Osteoblast (primary cell): Measurements from ENCODE around the gene CARD11. TPM values are rescaled to one million over a fixed set of nuclear protein-coding genes. Genes with fewer than 3 reads are reported as not detected.

ENCODE experiments used
- DNase-seq: peaks from one replicate; pipeline ENCODE4 v3.0.0; 2011; ENCODE audit warnings: low spot score, mixed read lengths; ENCODE audit not compliant: insufficient read length; ENCODE audit errors: missing footprints
- H2AFZ ChIP-seq: 2 replicates; pipeline ENCODE4 v1.6.0; 2011; ENCODE audit warnings: mild to moderate bottlenecking, low read length
- H3K27ac ChIP-seq: 2 replicates; pipeline ENCODE4 v1.5.1; 2011; ENCODE audit warnings: mild to moderate bottlenecking, low read depth, low read length, moderate library complexity
- H3K27me3 ChIP-seq: 2 replicates; pipeline ENCODE4 v1.6.0; 2012; ENCODE audit warnings: mild to moderate bottlenecking, control low read depth, inconsistent platforms, low read length, moderate library complexity; ENCODE audit not compliant: insufficient read depth
- H3K36me3 ChIP-seq: 2 replicates; pipeline ENCODE4 v1.5.1; 2011; ENCODE audit warnings: mild to moderate bottlenecking, low read length, control low read depth, moderate library complexity; ENCODE audit not compliant: insufficient read depth
- H3K4me1 ChIP-seq: 2 replicates; pipeline ENCODE4 v1.5.1; 2011; ENCODE audit warnings: mild to moderate bottlenecking, low read length, control low read depth, moderate library complexity; ENCODE audit not compliant: insufficient read depth
- H3K4me2 ChIP-seq: 2 replicates; pipeline ENCODE4 v1.6.0; 2011; ENCODE audit warnings: mild to moderate bottlenecking, low read length; ENCODE audit not compliant: insufficient read depth
- H3K4me3 ChIP-seq: fragments of 200-600 bp; sonication (generic); 3 replicates; pipeline ENCODE4 v1.5.1; 2012; ENCODE audit warnings: mild to moderate bottlenecking, low read length, inconsistent platforms; ENCODE audit not compliant: insufficient read depth
- H3K79me2 ChIP-seq: 2 replicates; pipeline ENCODE4 v1.6.0; 2012; ENCODE audit warnings: mild to moderate bottlenecking, low read length, control low read depth, inconsistent platforms; ENCODE audit not compliant: insufficient read depth
- H3K9me3 ChIP-seq: 2 replicates; pipeline ENCODE4 v1.5.1; 2011; ENCODE audit warnings: low read depth, low read length, control low read depth
- H4K20me1 ChIP-seq: 2 replicates; pipeline ENCODE4 v1.6.0; 2012; ENCODE audit warnings: mild to moderate bottlenecking, low read length, control low read depth; ENCODE audit not compliant: insufficient read depth
- total RNA-seq: library from RNA; depleted of rRNA; stranded (reverse); fragments of >200 nt; gene quantifications from 2 replicates; pipeline ENCODE4 v1.2.3, GENCODE V29; 2012
- TF ChIP-seq, protein P1 (sequence below): IDR thresholded peaks from 2 replicates; pipeline ENCODE4 v1.5.1; 2011; ENCODE audit warnings: mild to moderate bottlenecking, low read depth, low read length, moderate library complexity; ENCODE audit errors: extremely low read depth

CARD11 gene
- total RNA-seq, 1 donor = not detected

DNA sequence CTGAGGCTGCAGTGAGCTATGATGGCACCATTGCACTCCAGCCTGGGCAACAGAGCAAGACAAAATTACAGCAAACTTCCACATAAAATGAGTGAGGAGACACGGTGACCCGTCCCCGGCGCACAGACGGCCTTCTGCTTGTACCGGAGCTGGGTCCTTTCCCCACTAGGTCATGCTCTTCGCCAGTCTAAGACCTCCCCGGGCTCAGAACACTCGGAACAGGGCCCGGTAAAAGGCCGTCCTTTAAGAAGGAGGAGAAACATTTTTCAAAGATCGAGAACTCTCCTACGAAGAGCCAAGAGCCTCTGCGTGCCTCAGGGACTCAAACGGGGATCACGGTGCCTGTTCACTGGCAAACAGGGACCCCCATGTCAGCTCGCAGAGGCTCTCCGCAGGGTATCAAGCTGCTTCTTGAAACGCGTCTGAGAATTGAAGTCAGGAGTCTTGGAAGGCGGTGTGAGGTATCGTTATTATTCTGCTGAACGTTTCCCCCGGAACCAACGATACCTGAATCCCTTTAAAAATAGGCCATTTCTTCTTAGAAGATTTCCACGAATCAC, 9.0 kb downstream of the CARD11 start:
- H3K4me3 ChIP-seq = no peak overlapping the region
- H4K20me1 ChIP-seq = no peaks in the 10 kb centered on the region
- no peak for DNase-seq
- H3K36me3 ChIP-seq = no peaks in the 10 kb centered on the region
- H2AFZ ChIP-seq = no peak overlapping the region
- no peak overlapping the region for H3K4me2 ChIP-seq
- H3K4me1 ChIP-seq = no peaks in the 10 kb centered on the region
- H3K79me2 ChIP-seq = no peaks in the 10 kb centered on the region
- no peaks in the 10 kb centered on the region for H3K27me3 ChIP-seq
- H3K27ac ChIP-seq = no peak overlapping the region
- H3K9me3 ChIP-seq = no peaks in the 10 kb centered on the region
- TF ChIP-seq, protein P1, sequence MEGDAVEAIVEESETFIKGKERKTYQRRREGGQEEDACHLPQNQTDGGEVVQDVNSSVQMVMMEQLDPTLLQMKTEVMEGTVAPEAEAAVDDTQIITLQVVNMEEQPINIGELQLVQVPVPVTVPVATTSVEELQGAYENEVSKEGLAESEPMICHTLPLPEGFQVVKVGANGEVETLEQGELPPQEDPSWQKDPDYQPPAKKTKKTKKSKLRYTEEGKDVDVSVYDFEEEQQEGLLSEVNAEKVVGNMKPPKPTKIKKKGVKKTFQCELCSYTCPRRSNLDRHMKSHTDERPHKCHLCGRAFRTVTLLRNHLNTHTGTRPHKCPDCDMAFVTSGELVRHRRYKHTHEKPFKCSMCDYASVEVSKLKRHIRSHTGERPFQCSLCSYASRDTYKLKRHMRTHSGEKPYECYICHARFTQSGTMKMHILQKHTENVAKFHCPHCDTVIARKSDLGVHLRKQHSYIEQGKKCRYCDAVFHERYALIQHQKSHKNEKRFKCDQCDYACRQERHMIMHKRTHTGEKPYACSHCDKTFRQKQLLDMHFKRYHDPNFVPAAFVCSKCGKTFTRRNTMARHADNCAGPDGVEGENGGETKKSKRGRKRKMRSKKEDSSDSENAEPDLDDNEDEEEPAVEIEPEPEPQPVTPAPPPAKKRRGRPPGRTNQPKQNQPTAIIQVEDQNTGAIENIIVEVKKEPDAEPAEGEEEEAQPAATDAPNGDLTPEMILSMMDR = no peak

DNA sequence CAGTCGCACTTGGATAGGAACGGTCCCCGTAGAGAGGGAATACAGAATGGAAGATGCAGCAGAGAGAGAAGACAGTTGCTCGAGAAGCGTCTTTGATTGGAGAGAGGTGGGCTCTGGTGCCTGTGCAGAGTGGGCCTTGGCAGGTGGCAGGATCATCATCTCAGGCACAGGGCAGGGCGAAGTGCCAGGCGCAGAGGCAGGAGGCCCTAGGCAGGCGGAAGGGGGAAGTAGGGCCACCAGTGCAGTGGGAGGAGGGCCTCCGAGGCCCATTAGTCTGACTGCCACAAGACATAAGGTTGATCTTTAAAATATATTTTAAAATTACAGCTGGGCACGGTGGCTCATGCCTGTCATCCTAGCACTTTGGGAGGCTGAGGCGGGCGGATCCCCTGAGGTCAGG, 10.1 kb downstream of the CARD11 start:
- no peaks in the 10 kb centered on the region for H4K20me1 ChIP-seq
- H3K4me2 ChIP-seq = no peak overlapping the region
- H3K27ac ChIP-seq = no peak overlapping the region
- no peak overlapping the region for H3K4me3 ChIP-seq
- H3K9me3 ChIP-seq = no peaks in the 10 kb centered on the region
- DNase-seq = no peak
- H3K27me3 ChIP-seq = no peaks in the 10 kb centered on the region
- no peaks in the 10 kb centered on the region for H3K36me3 ChIP-seq
- TF ChIP-seq, protein P1 = no peak
- no peaks in the 10 kb centered on the region for H3K79me2 ChIP-seq
- H2AFZ ChIP-seq = no peak overlapping the region
- H3K4me1 ChIP-seq = no peaks in the 10 kb centered on the region

DNA sequence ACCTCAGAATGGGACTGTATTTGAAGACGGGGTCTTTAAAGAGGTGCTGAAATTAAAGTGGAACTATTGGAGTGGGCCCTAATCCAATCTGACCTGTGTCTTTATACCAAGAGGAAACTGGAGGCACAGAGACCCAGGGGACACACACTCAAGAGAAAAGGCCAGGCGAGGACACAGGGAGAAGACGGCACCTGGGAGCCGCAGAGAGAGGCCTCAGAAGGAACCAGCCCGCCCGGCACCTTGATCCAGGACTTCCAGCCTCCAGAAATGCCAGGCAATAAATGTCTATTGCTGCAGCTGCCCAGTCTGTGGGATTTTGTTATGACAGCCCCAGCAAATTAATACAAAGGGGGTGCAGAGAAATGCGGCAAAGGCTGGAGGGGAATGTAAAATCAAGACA, 10.5 kb downstream of the CARD11 start:
- TF ChIP-seq, protein P1 = no peak
- H3K4me3 ChIP-seq = no peak overlapping the region
- H3K4me2 ChIP-seq = no peak overlapping the region
- H3K27ac ChIP-seq = no peak overlapping the region
- no peaks in the 10 kb centered on the region for H4K20me1 ChIP-seq
- no peak for DNase-seq
- no peaks in the 10 kb centered on the region for H3K79me2 ChIP-seq
- H2AFZ ChIP-seq = no peak overlapping the region
- no peaks in the 10 kb centered on the region for H3K27me3 ChIP-seq
- H3K36me3 ChIP-seq = no peaks in the 10 kb centered on the region
- peaks cover under 1% of the 10 kb centered on the region for H3K4me1 ChIP-seq
- H3K9me3 ChIP-seq = no peaks in the 10 kb centered on the region

DNA sequence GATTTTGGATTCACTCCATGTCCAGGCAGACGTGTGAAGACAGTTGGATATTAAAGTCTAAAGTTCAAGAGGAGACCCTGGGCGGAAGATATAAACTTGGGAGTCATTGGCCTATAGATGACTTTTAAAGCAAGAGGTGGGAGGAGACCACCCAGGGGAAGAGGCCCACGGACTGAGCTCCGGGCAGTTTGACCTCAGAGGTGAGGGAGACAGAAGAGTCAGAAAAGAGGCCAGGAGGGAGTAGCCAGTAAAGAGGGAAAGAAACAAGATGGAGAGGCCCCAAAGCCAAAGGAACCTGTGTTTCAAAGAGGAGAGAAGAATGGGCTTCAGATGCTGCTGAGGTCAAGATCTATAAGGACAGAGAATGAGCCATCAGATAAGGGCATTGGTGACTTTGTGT, 11.4 kb downstream of the CARD11 start:
- Histone ChIP-seq H2AFZ (no peak overlapping the region), H3K27ac (no peak overlapping the region), H3K27me3 (no peaks in the 10 kb centered on the region), H3K9me3 (no peaks in the 10 kb centered on the region), H3K36me3 (no peaks in the 10 kb centered on the region), H4K20me1 (no peaks in the 10 kb centered on the region), H3K79me2 (no peaks in the 10 kb centered on the region), H3K4me3 (no peak overlapping the region), H3K4me2 (no peak overlapping the region), H3K4me1 (peaks cover 6% of the 10 kb centered on the region)
- TF ChIP-seq, protein P1 = no peak
- no peak for DNase-seq
